ENCODE data around the gene SSTR5.

The SSTR5 gene

DNA sequence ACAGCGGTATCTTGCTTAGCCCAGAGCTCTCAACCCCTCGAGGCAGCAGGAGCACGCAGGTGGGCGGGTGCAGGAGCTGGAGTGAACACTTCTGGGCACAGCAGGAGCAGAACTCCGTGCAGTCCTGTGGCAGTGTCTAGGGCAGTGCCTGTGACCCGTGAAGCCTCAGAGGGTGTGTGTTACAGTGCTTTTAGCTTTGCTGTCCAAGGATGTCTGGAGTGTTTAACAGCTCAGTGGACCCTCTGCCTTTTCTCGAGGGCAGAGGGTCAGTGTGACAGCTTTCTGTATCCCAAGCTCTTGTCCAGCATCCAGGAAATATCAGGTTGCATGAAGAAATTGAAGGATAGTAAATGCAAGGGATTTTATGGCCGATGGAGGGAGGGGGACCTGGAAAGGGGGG is 16.4 kb upstream of the SSTR5 start:
- no peak for DNase-seq

DNA sequence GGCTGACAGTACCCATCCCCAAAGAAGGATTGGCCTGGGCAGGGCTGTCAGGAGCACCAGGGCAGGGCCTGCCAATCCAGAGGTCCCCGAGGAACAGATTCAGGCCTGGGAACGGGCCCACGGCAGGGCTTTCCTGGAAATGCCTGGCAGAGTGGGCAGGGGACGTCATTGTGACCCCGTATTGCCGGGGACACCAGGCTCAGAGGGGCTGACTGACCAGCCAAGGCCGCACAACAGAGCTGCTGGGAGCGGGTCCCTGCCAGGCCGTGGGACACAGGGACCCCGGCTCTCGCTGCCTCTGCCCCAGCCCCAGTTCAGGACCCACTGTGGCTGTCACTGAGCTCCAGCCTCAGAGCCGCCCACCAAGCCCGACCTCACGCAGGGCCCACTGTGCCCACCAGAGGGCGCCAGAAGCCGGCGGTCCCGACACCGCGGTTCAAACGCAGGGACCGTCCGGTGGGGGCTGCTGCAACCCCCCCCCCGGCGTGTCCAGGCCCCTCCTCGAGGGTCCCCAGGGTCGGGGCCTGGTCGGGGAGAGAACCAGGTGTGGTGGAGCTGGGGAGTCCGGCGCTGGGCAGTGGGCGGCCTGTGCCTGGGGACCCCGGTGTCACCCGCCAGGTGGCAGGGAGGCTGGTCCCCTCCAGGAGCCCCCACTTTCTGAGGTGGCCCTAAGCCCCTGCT is 15.2 kb upstream of the SSTR5 start:
- peak; percentile 59 for DNase-seq

DNA sequence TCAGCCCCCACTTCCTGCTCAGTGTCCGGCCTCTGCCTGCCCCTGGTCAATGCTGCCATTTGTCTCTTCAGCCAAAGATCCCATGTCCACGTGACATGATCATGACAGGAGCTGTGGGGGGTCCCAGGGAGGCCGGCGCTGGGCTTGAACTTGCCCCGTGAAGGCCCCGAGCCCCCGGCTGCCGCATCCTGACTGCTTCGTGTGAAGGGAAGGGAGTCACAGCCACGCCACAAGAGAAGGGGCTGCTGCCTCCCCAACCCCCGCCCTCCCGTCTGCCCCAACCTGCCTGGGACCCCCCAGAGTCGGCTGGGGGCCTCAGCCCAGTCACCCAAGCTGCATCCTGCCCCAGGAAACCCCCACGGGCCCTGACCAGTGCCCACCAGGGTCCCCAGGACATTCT is 14.3 kb upstream of the SSTR5 start:
- DNase-seq: no peak

DNA sequence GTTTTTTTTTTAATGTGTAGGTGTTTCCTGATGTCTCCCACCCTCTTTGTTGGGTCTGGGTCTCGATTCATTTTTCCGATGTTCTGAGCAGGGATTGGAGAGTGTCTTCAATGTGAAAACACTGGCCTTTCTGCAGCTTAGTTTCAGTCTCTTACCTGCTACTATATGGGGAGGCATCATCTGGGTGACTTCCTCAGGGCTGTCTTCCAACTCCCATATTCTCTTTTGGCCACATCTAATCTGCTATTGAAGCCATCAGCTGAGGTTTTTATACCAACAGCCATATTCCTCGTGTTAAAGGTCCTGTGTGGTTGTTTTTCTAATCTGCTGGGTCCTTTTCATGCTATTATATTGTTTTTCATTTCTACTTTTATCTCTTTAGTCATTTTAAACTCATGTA is 13.2 kb upstream of the SSTR5 start:
- DNase-seq: no peak

DNA sequence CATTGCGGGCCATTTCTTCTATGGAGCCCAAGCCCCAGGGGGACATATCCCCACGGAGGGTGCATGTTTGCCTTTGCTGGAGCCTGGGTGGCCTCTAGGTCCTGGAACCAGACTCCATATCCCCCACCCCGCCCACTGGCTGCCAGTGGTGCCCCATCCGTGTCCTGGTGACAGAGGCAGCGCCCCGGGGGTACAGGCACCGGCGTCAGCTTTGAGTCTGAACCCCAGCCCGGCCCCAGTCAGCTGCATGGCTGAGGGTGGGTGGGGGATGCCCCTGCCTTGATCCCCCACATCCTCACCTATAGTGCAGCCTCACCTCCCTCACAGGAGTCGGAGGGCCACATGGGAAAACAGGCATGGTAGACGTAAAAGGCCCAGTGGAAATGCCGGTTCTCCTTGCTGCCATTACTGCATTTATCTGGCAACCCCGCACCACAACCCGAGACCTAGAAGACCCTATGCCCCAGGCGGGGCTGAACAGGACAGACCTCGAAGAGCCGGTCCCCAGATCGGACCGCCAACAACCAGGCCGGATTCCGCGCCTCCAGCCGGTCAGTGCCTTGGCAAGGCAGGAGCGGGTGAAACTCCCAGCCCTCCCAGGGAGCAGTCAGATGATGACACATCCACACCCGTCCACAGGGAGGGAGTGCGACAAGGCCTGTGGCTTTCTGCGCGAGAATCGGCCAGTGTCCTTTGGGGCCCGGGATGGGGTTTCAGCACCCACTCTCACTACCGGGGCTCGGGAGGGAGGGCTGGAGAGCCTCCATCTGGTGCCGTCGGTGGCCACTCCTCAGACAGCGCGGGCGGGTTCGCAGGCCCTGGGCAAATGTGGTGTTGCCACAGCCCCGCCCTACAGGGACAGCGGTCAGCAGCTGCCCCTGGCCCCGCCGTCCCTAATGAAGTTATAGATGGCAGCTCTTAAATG is 11.9 kb upstream of the SSTR5 start:
- no peak for DNase-seq

DNA sequence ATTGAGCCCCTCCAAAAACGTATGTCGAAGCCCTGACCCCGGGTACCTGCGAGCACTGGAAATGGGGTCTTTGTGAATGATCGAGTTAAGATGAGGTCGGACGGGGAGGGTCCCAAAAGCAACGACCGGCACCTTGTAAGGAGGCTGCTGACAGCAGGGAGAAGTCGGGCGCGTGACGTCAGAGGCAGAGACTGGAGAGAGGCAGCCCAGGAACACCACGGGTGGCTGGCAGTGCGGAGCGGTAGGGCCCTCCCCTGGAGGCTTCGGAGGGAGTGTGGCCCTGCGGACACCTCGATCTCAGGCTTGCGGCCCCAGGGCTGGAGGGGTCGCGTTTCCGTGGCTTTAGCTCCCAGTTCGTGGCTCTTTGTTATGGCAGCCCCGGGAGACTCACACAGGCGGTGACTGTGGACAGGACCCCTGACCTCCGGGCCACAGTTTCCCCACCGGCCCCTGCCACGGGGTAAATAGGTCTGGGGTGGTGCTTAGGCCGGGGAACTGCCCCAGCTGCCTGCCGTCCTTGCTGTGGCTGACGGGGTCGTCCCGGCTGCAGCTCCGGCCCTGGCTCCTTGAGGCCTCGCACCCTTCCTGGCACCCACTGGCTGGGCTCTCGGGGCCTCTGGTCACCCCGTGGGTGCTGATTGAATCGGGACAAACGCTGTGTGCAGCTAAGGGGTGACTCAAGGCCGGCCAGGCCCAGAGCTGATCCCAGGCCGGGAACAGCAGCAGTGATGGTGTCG is 10.6 kb upstream of the SSTR5 start:
- DNase-seq: no peak

DNA sequence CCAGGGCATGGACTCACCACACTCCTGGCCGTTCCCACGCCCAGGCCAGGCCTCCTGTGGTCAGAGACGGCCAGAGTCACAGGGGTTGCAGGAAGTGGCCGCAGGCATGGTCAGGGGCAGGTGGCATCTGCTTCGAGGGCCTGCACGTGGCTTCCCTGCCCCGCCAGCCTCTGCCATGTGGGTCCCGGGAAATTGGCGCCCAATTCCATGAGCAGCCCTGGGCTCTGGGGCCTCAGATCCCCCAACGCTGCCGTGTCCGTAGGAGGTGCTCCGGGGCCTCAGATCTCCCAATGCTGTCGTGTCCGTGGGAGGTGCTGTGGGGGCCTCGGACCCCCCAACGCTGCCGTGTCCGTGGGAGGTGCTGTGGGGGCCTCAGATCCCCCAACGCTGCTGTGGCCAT is 9.7 kb upstream of the SSTR5 start:
- DNase-seq: no peak

DNA sequence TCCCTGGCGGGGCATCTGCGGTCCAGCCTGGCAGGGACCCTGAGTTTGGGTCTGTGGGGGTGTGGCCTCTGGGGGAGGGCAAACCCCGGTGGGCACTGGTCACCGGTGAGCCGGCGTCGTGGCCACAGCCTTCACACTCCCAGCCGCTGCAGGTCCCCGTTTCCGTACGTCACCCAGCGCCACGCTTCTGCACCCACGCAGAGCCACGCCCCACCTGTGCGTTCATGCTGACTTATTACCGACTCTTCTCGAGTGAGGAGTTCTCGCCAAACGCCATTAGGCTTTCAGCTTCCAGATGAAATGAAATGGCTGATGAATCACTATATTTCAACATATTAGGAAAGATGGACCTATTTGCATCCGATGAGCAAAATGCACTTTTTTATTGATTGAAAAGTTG is 8.8 kb upstream of the SSTR5 start:
- DNase-seq: no peak

DNA sequence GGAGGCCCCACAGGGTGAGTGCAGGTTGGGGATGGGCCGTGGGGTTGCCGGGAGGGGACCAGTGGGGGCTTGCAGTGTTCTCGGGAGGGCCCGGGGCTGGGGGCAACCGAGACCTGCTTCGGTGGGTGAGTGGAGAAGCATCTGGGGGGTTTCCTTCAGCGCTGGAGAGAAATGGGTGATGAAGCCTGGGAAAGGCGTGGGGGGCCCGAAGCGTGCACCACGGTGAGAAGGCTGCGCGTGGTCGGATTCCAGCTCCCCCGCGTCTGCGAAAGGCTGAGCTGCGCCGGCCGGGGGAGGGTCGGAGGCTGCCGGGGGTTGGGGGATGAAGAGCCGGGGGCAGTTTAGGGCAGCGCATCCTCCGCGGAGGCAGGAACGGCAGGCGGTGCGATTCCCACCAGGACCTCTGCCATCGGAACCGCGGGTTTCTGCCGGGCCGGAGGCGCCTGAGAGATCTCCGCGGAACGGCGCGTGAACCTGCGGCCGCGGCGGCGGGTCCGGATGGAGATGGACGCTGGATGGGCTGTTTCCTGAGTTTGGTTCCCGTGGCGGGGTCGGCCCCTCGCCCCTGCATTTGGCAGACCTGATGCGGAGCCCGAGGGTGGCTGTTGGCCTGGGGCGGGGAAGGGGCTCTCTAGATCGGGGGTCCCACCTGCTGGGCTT is 6.9 kb upstream of the SSTR5 start:
- no peak for DNase-seq

DNA sequence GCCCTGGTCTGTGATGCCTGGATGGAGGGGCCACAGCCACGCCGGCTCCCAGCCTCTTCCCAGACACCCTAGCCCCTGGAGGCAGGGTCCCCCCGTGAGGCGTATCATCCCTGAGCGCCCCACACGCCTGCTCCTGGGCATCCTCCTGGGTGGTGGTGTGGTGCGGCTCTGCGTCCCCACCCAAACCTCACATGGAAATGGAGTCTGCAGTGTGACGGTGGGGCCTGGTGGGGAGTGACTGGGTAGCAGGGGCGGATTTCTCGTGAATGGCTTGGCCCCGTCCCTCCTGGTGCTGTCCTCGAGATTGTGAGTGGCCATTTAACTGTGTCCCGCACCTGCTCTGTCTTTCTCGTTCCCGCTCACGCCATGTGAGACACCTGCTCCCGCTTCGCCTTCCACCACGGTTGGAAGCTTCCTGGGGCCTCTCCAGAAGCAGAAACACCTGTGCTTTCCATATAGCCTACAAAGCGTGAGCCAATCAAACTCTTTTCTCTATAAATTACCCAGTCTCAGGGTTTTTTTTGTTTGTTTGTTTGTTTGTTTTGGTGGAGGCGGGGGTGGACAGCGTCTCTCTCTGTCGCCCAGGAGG is 5.9 kb upstream of the SSTR5 start:
- no peak for DNase-seq

DNA sequence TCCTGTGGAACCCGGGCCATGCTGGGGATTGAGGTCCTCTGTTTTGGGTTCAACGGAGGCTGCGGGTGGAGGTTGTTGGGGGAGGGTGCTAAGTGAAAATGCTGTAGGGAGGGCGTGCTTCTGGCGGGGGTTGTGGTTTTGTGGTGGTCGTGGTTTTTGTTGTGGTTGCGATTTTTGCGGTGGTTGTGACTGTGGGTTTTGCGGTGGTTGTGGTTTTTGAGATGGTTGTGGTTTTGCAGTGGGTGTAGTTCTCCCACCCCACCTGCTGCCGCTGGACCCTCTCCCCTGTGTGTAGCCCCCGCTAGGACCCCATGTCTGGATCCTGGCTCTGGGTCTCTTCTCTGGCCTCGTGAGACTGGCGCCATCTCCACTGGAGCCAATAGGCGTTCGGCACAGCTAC is 4.9 kb upstream of the SSTR5 start:
- no peak for DNase-seq

DNA sequence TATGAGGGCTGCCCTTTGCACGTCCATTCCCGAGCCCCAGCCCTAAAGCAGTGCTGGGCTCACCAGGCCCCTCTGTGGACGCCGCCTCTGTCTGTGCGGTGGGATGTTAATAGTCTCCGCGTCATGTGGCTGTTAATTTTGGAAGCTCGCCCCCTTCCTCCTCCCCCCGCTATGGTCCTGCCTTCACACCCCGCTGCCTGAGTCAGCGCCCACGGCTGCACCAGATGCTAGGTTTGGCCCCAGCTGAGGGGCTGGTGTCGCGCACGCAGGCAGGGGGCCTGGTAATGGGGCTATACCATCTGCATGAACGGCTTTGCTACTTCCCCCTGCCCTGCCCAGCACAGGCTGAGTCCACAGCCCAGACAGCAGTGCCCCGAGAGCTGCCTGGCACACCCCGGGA is 4.1 kb upstream of the SSTR5 start:
- no peak for DNase-seq

DNA sequence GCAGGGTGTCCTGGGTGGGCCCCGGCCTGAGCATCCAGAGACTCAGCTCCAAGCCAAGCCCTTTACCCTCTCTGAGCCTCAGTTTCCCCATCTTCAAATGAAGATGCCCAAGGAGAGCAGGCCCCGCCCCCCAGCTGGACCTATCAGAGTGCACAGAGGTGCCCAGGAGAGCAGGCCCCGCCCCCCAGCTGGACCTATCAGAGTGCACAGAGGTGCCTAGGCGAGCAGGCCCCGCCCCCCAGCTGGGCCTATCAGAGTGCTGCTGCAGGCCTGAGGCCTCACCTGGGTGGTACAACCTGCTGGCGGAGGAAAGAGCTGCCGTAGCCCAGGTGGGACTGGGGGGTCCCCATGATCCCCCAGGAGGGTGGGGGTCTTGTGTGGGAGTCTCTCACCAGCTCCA is 3.4 kb upstream of the SSTR5 start:
- no peak for DNase-seq

DNA sequence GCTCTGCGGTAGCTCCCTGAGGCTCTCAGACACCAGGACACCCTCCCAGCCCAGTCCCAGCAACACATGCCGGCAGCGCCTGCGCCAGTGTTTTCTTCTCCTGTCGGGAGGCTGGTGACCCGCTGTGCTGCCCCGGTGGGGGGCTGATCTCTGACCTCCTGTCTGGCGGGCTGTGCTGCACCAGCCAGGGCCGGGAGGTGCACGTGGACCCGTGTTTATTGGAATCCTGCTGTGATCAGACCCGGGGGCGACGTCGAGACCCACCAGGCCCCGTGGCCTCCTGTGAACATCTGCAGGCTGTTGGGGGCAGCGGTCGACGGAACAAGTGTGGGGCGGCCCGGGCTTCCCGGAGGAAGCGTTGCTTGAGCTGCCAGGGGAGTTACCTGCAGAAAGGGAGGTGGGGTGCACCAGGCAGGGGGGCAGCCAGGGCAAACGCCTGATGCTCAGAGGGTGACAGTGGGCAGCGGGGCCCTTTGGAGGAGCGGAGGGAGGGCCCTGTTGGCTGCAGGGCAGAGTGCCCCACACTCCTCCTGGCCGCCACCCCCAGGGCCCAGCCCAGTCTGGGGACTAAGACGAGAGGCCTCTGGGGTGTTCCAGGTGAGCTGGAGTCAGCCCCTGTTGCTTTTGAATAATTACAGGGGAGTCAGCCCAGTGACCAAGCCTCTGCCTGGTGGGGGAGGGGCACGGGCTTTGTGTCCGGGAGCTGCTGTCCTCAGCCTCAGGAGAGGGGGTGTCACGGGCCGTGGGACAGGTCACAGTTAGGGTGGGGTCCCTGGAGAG is 2.3 kb upstream of the SSTR5 start:
- no peak for DNase-seq

DNA sequence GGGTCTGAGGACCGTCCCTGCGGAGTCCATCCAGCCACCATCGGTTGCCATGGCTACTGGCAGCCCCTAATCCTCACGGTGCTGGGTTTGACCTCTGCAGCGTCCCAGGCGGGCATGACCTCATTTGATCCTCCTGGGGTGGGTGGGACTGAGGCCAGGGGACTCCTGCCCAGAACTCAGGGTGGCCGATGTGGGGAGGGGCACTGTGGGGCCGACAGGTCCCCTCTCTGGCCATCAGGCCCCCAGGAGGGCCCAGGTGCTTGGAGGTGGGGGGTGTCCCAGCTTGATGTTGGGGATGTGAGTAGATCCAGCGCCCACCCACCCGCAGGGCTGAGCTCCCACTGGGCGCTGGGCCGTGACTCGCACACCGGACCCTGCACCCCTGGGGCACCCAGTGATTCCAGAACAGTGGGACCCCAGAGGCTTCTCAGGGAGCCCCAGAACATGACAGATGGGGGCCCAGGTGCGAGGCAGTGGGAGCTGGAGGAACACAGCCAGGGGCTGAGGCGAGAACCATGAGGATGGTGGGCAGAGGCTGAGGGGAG is 1.6 kb upstream of the SSTR5 start:
- no peak for DNase-seq

DNA sequence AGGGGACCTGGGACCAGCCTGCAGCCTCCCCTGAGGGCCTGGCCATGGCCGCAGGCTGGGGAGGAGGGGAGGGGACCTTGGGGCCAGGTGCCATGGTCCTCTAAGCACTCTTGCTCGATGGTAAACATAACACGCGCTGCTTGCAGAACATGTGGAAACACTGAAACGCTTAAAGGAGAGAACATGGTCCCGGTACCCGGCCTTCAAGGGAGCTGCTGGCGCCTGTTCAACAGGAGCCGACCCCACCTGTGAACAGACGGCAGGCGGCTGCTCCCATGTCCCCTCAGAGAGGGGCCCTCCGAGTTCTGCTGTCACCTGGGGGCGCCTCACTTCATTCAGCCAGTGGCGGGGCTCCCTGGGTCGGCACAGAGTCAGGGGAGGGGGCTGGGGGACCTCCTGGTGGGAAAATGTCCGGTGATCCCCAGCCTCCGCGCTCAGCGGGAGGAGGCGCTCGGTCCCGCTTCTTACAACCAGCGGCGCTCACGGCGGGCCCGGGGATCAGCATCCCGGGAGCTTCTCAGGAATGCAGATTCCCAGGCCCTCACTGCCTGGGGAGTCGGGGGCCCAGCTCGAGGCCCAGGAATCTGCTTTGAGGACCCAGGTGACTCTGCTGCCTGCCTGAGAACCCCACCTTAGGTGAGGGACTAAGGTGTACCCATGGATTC is 854 bp upstream of the SSTR5 start:
- no peak for DNase-seq

DNA sequence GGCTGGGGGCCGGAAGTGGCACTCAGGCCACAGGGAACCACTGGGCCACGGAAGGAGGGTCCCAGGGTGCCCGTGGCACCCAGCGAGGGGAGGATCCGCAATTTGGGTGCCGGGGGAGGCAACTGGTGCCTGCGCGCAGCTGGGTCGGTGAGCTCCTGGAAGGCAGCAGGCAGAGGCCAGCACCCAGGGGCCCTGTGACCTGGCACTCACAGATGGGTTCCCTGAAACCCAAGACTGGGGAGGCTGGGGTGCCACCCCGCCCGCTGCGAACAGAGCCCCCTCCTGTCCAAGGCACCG is 663 bp downstream of the SSTR5 start:
- no peak for DNase-seq

DNA sequence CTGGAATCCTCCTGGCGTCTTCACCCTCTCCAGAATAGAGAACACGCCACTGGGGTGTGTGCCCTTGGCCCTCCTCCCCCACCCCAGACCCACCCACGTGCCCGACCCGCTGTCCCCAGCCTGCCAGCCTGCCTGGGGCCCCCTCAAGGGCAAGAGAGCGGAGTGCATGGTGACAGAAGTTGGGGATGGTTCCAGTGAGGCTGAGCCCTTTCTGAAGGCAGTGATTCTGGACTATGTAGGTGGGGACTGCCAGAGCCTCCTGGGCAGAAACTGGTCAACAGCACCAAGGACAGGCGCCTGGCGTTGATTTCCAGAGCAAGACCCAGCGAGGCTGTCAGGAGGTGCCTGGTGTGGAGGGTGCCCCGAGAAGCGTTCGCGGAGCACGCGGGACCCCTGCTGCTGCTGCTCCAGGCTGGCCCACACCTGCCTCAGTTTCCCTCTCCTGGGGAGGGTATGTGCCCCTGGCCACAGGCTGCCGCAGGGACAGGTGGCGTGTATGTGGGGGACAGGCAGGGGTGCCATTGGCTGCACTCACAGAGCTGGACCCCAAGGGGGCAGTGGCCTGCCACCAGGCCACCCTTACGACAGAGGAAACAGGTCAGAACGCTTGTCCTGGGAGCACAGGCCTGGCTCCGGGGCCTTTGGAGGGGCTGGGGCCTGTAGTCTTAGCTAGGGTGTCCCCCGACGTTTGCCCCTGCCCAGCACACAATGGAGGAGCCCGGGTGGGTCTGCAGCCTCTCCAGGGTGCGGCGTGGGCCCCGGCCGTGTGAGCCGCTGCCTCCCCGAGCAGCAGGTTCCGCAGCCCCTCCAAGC is 1.2 kb downstream of the SSTR5 start:
- no peak for DNase-seq

DNA sequence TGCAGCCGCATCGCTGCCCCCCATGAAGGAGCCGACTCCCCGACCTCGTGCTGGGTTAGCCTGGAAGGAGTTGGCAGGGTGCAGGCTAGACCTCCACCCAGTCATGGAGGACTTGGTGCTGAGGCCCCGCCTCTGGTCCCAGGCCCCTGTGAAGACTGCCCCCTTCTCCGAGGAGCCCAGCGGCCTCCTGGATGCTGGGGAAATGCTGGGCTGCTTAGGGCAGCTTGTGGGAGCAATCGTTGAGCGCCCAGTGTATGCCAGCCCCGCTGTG is 1.8 kb downstream of the SSTR5 start:
- no peak for DNase-seq

DNA sequence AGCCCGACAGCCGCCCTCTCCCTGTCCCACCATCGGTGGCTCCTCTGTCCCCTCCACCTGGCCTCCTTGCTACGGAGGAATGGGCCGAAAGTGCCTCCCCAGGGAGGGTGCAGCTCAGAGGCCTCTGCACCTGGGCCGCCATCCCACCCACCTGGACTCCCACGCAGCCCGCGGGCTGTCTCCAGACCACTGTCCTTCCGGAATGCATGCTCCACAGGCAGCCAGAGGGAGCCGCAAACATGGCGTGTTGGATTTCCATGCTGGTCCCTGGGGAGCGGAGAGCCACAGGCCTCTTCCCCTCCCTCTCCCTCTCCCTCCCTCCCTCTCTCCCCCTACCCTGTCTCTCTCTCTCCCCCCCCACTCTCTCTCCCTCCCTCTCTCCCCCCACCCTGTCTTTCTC is 3.0 kb downstream of the SSTR5 start:
- no peak for DNase-seq

Measured in activated gamma-delta T cell treated with Interleukin-2 at 50 U/mL for 16 hours (primary cell).